OCI-LY7 (cell line): ENCODE data around the gene PAXX.

ENCODE experiments used
- EZH2phosphoT487 ChIP-seq: fragments of 200-600 bp; sonication (generic); IDR thresholded peaks from 2 replicates; pipeline ENCODE4 v1.6.1; 2018; ENCODE audit warnings: low read depth, borderline replicate concordance, mild to moderate bottlenecking, mixed run types, antibody characterized with exemption, low read length, moderate library complexity, mixed read lengths
- TF ChIP-seq, protein P1 (sequence below): fragments of 200-600 bp; sonication (generic); conservative IDR thresholded peaks from 2 replicates; pipeline ENCODE4 v1.5.1; 2014; ENCODE audit warnings: mild to moderate bottlenecking, antibody characterized with exemption, low read length, moderate library complexity, mixed read lengths

DNA sequence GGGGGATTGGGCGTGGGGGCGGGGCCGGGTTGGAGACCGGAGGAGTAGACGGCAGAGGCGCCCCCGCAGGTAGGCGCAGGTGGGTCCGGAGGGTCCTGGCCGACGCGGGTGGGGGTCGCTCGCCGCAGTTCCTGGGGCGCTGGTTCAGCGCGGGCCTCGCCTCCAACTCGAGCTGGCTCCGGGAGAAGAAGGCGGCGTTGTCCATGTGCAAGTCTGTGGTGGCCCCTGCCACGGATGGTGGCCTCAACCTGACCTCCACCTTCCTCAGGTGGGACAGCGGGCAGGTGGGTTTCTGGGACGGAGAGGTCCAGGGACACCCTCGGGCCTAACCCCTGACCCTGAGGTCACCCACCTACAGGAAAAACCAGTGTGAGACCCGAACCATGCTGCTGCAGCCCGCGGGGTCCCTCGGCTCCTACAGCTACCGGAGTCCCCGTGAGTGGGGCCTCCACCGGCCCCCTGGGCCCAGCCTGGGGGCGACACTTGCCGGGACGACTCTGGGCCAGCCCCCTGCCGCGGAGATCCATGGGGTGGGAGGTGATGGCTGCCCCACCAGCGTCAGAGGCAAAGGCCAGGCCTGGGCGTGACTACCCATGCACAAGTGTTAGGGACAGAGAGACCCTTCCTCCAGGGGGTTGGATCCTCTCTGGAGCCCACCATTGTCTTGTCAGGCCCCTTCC lies 13.2 kb upstream of the PAXX start:
- TF ChIP-seq EZH2phosphoT487, result no peak
- TF ChIP-seq, protein P1, sequence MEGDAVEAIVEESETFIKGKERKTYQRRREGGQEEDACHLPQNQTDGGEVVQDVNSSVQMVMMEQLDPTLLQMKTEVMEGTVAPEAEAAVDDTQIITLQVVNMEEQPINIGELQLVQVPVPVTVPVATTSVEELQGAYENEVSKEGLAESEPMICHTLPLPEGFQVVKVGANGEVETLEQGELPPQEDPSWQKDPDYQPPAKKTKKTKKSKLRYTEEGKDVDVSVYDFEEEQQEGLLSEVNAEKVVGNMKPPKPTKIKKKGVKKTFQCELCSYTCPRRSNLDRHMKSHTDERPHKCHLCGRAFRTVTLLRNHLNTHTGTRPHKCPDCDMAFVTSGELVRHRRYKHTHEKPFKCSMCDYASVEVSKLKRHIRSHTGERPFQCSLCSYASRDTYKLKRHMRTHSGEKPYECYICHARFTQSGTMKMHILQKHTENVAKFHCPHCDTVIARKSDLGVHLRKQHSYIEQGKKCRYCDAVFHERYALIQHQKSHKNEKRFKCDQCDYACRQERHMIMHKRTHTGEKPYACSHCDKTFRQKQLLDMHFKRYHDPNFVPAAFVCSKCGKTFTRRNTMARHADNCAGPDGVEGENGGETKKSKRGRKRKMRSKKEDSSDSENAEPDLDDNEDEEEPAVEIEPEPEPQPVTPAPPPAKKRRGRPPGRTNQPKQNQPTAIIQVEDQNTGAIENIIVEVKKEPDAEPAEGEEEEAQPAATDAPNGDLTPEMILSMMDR, result no peak
